Occipital lobe (tissue), 2 donors: Measurements from ENCODE around the gene ZNF565. TPM values are rescaled to one million over a fixed set of nuclear protein-coding genes. Genes with fewer than 3 reads are reported as not detected.
A peak's percentile ranks its signal among the peaks of the same experiment; 100 is the strongest.
"Not testable (repeated sequence)": the region's sequence is repeated elsewhere in the genome, so short reads cannot be mapped to it uniquely, and the experiment has no call there.

Experiments
- DNase-seq: peaks from one replicate; lab custom pipeline; 2025; lab: John Stamatoyannopoulos, UW
- total RNA-seq: library from RNA; depleted of rRNA; stranded (reverse); fragments of >200 nt; gene quantifications from one replicate; pipeline ENCODE4 v1.2.3, GENCODE V29; 2014

Gene ZNF565
- total RNA-seq, 1 donor from 2014 or later: 21.7 TPM

- no peak for DNase-seq
These were observed 1.6 kb downstream of the ZNF565 start for GRCh38 chr19:36212895-36213294.

- DNase-seq: no peak
These were observed 4.0 kb downstream of the ZNF565 start for GRCh38 chr19:36210497-36210896.

GRCh38 chr19:36209372-36209771 is 5.1 kb downstream of the ZNF565 start:
- no peak for DNase-seq

GRCh38 chr19:36207605-36208252 is 6.7 kb downstream of the ZNF565 start:
- DNase-seq: no peak

GRCh38 chr19:36203293-36203692 is 11.2 kb downstream of the ZNF565 start:
- no peak for DNase-seq

GRCh38 chr19:36201684-36202083 is 12.8 kb downstream of the ZNF565 start:
- no peak for DNase-seq

GRCh38 chr19:36198119-36198518 is 16.3 kb downstream of the ZNF565 start:
- peak; percentile 15 for DNase-seq

GRCh38 chr19:36196249-36196648 is 18.2 kb downstream of the ZNF565 start:
- DNase-seq: no peak

GRCh38 chr19:36186722-36187121 is 27.7 kb downstream of the ZNF565 start:
- DNase-seq: not testable (repeated sequence)

GRCh38 chr19:36183245-36183628 is 31.2 kb downstream of the ZNF565 start:
- DNase-seq: no peak

- no peak for DNase-seq
These were observed 31.7 kb downstream of the ZNF565 start for GRCh38 chr19:36182612-36183244.

- not testable (repeated sequence) for DNase-seq
These were observed 35.4 kb downstream of the ZNF565 start for GRCh38 chr19:36179077-36179476.

GRCh38 chr19:36173846-36174245 is 40.6 kb downstream of the ZNF565 start:
- not testable (repeated sequence) for DNase-seq

GRCh38 chr19:36172852-36173251 is 41.6 kb downstream of the ZNF565 start:
- DNase-seq: no peak

GRCh38 chr19:36169084-36169760 is 45.2 kb downstream of the ZNF565 start:
- no peak for DNase-seq

GRCh38 chr19:36163813-36164212 is 50.7 kb downstream of the ZNF565 start:
- no peak for DNase-seq

GRCh38 chr19:36160821-36161596 is 53.5 kb downstream of the ZNF565 start:
- DNase-seq: no peak

GRCh38 chr19:36153126-36153525 is 61.3 kb downstream of the ZNF565 start:
- DNase-seq: no peak

- no peak for DNase-seq
These were observed 61.9 kb downstream of the ZNF565 start, which contains the start of gene COX7A1 for GRCh38 chr19:36152352-36153091. Gene COX7A1 (minus strand): TSS chr19:36152447. CDS start chr19:36152407, 40 bp downstream.

- DNase-seq: no peak
These were observed 62.5 kb downstream of the ZNF565 start for GRCh38 chr19:36152019-36152351.
